HepG2 (cell line): ENCODE measurements around the gene OTOG. TPM values are rescaled to one million over a fixed set of nuclear protein-coding genes. Genes with fewer than 3 reads are reported as not detected.

Source experiments
- ARHGAP35 ChIP-seq: sonication (generic); formaldehyde crosslinking; IDR thresholded peaks from 2 replicates; pipeline ENCODE4 v1.9.0; 2022; ENCODE audit warnings: mild to moderate bottlenecking, inconsistent platforms, moderate library complexity, missing genetic modification reagents, borderline replicate concordance
- BCLAF1 ChIP-seq: fragments of 450-650 bp; IDR thresholded peaks from 2 replicates; pipeline ENCODE4 v1.6.1; 2017; ENCODE audit warnings: mild to moderate bottlenecking
- ELK4 ChIP-seq: sonication (generic); formaldehyde crosslinking; IDR thresholded peaks from 2 replicates; pipeline ENCODE4 v1.9.0; 2021; ENCODE audit warnings: missing genetic modification reagents, borderline replicate concordance
- ETV5 ChIP-seq: IDR thresholded peaks from 2 replicates; pipeline ENCODE4 v1.6.1; 2018; ENCODE audit warnings: missing biosample characterization, missing genetic modification reagents, inconsistent platforms, borderline replicate concordance
- FLYWCH1 ChIP-seq: sonication (generic); formaldehyde crosslinking; IDR thresholded peaks from 2 replicates; pipeline ENCODE4 v1.8.1; 2023; ENCODE audit warnings: mild to moderate bottlenecking, missing genetic modification reagents
- FOXK1 ChIP-seq: sonication (generic); formaldehyde crosslinking; IDR thresholded peaks from 2 replicates; pipeline ENCODE4 v1.4.0; 2020; ENCODE audit warnings: low read depth, missing genetic modification reagents, borderline replicate concordance
- HINFP ChIP-seq: sonication (generic); formaldehyde crosslinking; IDR thresholded peaks from 2 replicates; pipeline ENCODE4 v1.4.0; 2020; ENCODE audit warnings: low read depth, mild to moderate bottlenecking, missing genetic modification reagents
- IRF9 ChIP-seq: sonication (generic); formaldehyde crosslinking; IDR thresholded peaks from 2 replicates; pipeline ENCODE4 v1.8.0; 2022; ENCODE audit warnings: missing genetic modification reagents, mild to moderate bottlenecking, borderline replicate concordance
- NAIF1 ChIP-seq: sonication (generic); formaldehyde crosslinking; IDR thresholded peaks from 2 replicates; pipeline ENCODE4 v1.5.0; 2020; ENCODE audit warnings: mild to moderate bottlenecking, missing genetic modification reagents, borderline replicate concordance
- POLR2G ChIP-seq: fragments of 200-400 bp; formaldehyde crosslinking; IDR thresholded peaks from 2 replicates; pipeline ENCODE4 v1.6.1; 2018; ENCODE audit warnings: mild to moderate bottlenecking, low read depth, low read length, moderate library complexity
- SRSF9 ChIP-seq: fragments of 200-400 bp; formaldehyde crosslinking; IDR thresholded peaks from 2 replicates; pipeline ENCODE4 v1.6.1; 2018; ENCODE audit warnings: borderline replicate concordance, mild to moderate bottlenecking, low read depth, low read length; ENCODE audit not compliant: insufficient read depth, poor library complexity, severe bottlenecking
- ZMAT3 ChIP-seq: sonication (generic); formaldehyde crosslinking; conservative IDR thresholded peaks from 2 replicates; pipeline ENCODE4 v1.7.0; 2021; ENCODE audit warnings: missing genetic modification reagents
- ZNF10 ChIP-seq: sonication (generic); formaldehyde crosslinking; IDR thresholded peaks from 2 replicates; pipeline ENCODE4 v1.4.0; 2020; ENCODE audit warnings: mild to moderate bottlenecking, low read depth, missing genetic modification reagents, borderline replicate concordance
- ZNF383 ChIP-seq: sonication (generic); formaldehyde crosslinking; IDR thresholded peaks from 2 replicates; pipeline ENCODE4 v1.4.0; 2020; ENCODE audit warnings: missing genetic modification reagents, mild to moderate bottlenecking, borderline replicate concordance
- polyA plus RNA-seq, 8 experiments: library from polyadenylated mRNA; depleted of rRNA in 3 of 8; stranded (reverse) in 7 of 8; unstranded in 1 of 8; fragments of >200 nt; fragmentation: Illumina TruSeq in 4 of 8; extraction: Trizol in 4 of 8; gene quantifications; 2 replicates each; pipeline versions ENCODE4 v1.2.1 to v1.2.3, GENCODE V29; 2011 to 2016; ENCODE audit warnings: low read depth in 4 of 8, missing spikeins in 1 of 8, mixed read lengths in 1 of 8; ENCODE audit not compliant: insufficient read depth in 1 of 8
- total RNA-seq, 5 experiments: library from RNA; depleted of rRNA; stranded (reverse); fragments of >200 nt; fragmentation: Illumina TruSeq; extraction: Trizol; gene quantifications; 2 replicates each; pipeline ENCODE4 v1.2.3, GENCODE V29; 2016; ENCODE audit warnings: low read depth in 1 of 5

OTOG gene
- total and polyA plus RNA-seq, 2 of the 13 experiments (the other 11 are each of a cell fraction or from before 2014, with no cell fraction given), result not detected

- TF ChIP-seq HINFP (no peak), NAIF1 (no peak), ARHGAP35 (CRISPR knock-in tag) (no peak), ZNF383 (CRISPR knock-in tag) (no peak), FOXK1 (no peak), BCLAF1 (no peak), FLYWCH1 (CRISPR knock-in tag) (no peak), ZMAT3 (no peak), ELK4 (CRISPR knock-in tag) (no peak), ETV5 (CRISPR knock-in tag) (no peak), IRF9 (CRISPR knock-in tag) (no peak), ZNF10 (CRISPR knock-in tag) (no peak), SRSF9 (no peak), POLR2G (no peak)
These were observed 89.7 kb downstream of the OTOG start (continued) for GRCh38 chr11:17636721-17637120.
